HUES6 (cell line): Measurements from ENCODE around the gene RANGAP1.
"Not testable (repeated sequence)": the region's sequence is repeated elsewhere in the genome, so short reads cannot be mapped to it uniquely, and the experiment has no call there.

ENCODE experiments used
- H3K27ac ChIP-seq: 2 replicates; pipeline ENCODE4 v1.7.0; 2013; ENCODE audit warnings: low read depth, mild to moderate bottlenecking, low read length, inconsistent platforms
- H3K27me3 ChIP-seq: 2 replicates; pipeline ENCODE4 v1.6.1; 2013; ENCODE audit warnings: low read length; ENCODE audit not compliant: control insufficient read depth, insufficient read depth
- H3K36me3 ChIP-seq: 2 replicates; pipeline ENCODE4 v1.6.1; 2013; ENCODE audit warnings: low read length; ENCODE audit not compliant: control insufficient read depth, insufficient read depth
- H3K4me1 ChIP-seq: 2 replicates; pipeline ENCODE4 v1.6.1; 2013; ENCODE audit warnings: low read length; ENCODE audit not compliant: control insufficient read depth, insufficient read depth
- H3K4me3 ChIP-seq: 2 replicates; pipeline ENCODE4 v1.5.1; 2013; ENCODE audit warnings: low read depth, low read length
- H3K9ac ChIP-seq: one replicate; pipeline ENCODE4 v1.6.1; 2013; ENCODE audit warnings: mild to moderate bottlenecking, low read length
- H3K9me3 ChIP-seq: 2 replicates; pipeline ENCODE4 v1.6.1; 2013; ENCODE audit warnings: low read depth, low read length; ENCODE audit not compliant: control insufficient read depth, insufficient read depth

RANGAP1 gene

DNA sequence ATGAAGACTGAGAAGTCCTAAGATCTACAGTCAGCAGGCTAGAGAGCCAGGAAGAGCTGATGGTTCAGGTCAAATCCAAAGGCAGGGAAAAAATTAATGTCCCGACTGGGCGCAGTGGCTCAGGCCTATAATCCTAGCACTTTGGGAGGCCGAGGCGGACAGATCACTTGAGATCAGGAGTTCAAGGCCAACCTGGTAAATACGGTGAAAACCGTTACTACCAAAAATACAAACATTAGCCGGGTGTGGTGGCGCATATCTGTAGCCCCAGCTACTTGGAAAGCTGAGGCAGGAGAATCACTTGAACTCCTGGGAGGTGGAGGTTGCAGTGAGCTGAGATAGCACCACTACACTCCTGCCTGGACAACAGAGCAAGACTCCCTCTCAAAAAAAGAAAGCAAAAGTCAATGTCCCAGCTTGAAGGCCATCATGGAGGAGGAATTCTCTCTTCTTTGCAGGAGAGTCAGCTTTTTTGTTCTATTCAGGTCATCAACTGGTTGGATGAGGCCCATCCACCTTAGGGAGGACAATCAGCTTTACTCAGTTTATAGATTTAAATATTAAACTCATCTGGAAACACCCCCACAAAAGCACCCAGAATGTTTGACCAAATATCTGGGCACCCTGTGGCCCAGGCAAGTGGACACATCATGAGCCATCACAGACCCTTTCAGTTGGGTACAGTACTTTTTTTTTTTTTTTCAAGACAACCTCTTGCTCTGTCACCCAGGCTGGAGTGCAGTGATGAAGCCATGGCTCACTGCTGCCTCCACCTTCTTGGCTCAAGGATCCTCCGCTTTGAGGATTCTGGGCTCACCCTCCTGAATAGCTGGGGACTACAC is 11.1 kb upstream of the RANGAP1 start:
- Histone ChIP-seq H3K9ac (no peak overlapping the region), H3K27me3 (no peaks in the 10 kb centered on the region), H3K27ac (no peak overlapping the region), H3K4me1 (peaks cover 4% of the 10 kb centered on the region), H3K36me3 (no peaks in the 10 kb centered on the region), H3K4me3 (no peak overlapping the region), H3K9me3 (0 out of 2 replicates have a peak, but pooled peaks cover 4% of the 10 kb centered on the region)

DNA sequence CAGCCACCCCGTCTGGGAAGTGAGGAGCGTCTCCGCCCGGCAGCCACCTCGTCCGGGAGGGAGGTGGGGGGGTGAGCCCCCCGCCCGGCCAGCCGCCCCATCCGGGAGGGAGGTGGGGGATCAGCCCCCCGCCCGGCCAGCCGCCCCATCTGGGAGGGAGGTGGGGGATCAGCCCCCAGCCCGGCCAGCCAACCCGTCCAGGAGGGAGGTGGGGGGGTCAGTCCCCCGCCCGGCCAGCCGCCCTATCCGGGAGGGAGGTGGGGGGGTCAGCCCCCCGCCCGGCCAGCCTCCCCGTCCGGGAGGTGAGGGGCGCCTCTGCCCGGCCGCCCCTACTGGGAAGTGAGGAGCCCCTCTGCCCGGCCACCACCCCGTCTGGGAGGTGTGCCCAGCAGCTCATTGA is 8.8 kb upstream of the RANGAP1 start:
- H3K36me3 ChIP-seq, H3K9me3 ChIP-seq, H3K27me3 ChIP-seq, H3K4me3 ChIP-seq, H3K27ac ChIP-seq, H3K9ac ChIP-seq: not testable (repeated sequence)
- peaks cover 11% of the 10 kb centered on the region for H3K4me1 ChIP-seq

DNA sequence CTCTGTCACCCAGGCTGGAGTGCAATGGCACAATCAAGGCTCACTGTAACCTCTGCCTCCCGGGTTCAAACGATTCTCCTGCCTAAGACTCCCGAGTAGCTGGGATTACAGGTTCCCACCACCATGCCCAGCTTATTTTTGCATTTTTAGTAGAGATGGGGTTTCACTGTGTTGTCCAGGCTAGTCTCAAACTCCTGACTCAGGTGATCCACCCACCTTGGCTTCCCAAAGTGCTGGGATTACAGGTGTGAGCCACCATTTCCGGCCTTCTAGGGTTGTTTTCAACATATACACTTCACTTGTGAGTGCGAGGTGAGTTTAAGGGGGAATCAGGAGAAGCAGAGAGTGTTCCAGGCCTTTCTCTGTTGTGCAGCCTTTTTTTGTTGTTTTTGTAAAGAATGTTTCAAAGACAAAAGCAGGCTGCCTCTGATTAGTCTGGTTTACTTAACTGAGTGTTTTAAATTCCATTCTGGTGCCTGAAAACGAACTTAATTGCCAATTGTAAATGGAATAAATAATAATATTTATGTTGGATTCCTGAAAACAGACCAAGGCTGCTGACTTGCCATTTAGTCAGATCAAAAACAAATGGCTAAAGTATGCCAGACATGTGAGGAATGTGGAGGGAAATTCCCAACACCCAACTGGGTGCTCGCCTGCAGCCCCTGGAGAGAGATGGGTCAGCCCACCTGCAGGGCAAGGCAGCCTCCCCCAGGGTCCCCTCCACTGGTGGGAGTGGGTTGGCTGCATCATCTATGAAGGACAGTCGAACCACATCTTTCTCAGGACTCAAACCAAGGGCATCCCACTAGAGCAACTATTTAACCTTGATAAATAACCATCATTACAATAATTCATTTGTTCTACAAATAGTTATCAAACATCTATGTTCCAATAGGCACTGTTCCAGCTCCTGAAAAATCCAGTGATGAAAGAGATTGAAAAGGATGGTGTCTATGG is 4.6 kb upstream of the RANGAP1 start:
- peak overlapping the region; percentile 52 for H3K9ac ChIP-seq
- H3K27me3 ChIP-seq = no peaks in the 10 kb centered on the region
- peaks cover 26% of the 10 kb centered on the region for H3K4me1 ChIP-seq
- H3K27ac ChIP-seq = peak overlapping the region; percentile 84
- 0 out of 2 replicates have a peak, but pooled peaks cover 4% of the 10 kb centered on the region for H3K9me3 ChIP-seq
- H3K36me3 ChIP-seq = no peaks in the 10 kb centered on the region
- no peak overlapping the region for H3K4me3 ChIP-seq

DNA sequence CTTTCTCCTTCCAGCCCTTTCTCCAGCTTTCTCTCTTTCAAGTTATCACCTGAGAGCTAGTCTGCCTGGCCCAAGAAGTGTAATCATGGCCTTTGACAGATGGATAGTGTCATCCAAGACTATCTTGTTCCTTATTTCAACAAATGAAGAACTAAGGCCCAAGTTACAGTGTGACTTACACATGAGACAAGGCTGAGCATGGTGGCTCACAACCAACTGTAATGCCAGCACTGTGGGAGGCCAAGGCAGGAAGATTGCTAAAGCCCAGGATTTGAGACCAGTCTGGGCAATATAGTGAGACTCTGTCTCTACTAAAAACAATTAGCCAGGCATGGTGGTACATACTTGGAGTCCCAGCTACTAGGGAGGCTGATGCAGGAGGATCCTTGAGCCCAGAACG is 3.7 kb upstream of the RANGAP1 start:
- Histone ChIP-seq H3K9me3 (0 out of 2 replicates have a peak, but pooled peaks cover 4% of the 10 kb centered on the region), H3K27me3 (no peaks in the 10 kb centered on the region), H3K4me1 (peaks cover 32% of the 10 kb centered on the region), H3K4me3 (no peak overlapping the region), H3K9ac (peak overlapping the region; percentile 13), H3K27ac (peak overlapping the region; percentile 89; the same call in 1 of the 2 replicates), H3K36me3 (peaks cover 3% of the 10 kb centered on the region)

DNA sequence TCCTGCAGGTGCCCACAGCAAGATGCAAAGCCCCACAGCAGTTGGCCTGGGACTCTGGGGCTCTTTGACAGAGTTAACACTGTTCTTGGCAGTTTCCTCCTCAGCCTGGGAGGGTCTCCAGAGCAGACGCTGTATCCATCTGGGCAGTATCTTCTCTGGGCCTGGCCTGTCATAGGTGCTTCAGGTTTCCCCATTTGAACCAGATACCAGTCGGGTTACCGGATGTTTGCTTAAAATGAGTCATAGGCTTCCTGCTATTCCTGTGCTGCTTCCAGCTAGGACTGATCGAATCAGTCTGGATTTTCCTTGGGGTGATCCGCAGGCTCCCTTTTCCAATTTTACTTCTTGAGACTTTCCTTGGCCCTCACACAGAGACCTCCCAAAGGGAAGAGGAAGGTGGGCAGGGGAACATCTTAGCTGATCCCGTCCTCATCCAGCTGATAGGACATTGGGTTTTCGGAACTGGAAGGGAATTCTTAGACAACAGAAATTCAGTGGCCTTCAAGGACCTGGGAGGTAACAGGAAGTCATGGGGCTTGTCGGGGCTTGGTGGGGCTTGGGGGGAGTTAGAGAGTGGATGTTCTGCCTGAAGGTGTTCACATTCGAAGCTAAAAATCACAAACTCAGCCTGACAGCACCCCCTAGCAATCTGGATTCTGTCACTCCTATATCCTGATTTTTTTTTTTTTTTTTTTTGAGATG is 2.4 kb upstream of the RANGAP1 start:
- Histone ChIP-seq H3K27me3 (no peaks in the 10 kb centered on the region), H3K36me3 (peaks cover 12% of the 10 kb centered on the region), H3K27ac (peak overlapping the region; percentile 96), H3K4me3 (peak overlapping the region; percentile 40; the same call in 1 of the 2 replicates), H3K4me1 (peaks cover 38% of the 10 kb centered on the region), H3K9me3 (no peaks in the 10 kb centered on the region), H3K9ac (peak overlapping the region; percentile 84)

DNA sequence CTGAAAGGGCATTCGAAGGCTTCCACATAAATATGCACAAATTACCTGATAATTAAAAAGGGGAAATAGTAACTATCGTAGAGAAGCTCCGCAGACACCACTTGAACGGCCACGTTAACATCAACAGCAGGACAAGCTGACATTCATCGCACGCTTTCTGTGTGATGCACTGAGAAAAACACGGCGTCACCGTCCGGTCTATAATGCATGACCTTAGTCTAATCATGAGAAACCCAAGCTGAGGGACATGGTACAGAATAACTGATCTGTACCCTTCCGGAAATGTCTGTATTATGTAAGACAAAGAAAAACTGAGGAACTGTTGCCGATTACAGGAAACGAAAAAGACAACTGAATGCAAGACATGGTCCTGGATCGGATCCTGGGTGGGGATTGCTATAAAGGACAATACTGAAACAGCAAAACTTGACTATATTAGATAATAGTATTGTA is 678 bp upstream of the RANGAP1 start:
- no peaks in the 10 kb centered on the region for H3K9me3 ChIP-seq
- H3K4me1 ChIP-seq = peaks cover 39% of the 10 kb centered on the region
- peak overlapping the region; percentile 2; the same call in 1 of the 2 replicates for H3K27ac ChIP-seq
- peak overlapping the region; percentile 32 for H3K9ac ChIP-seq
- peak overlapping the region; percentile 56 for H3K4me3 ChIP-seq
- H3K27me3 ChIP-seq = no peaks in the 10 kb centered on the region
- H3K36me3 ChIP-seq = peaks cover 26% of the 10 kb centered on the region

DNA sequence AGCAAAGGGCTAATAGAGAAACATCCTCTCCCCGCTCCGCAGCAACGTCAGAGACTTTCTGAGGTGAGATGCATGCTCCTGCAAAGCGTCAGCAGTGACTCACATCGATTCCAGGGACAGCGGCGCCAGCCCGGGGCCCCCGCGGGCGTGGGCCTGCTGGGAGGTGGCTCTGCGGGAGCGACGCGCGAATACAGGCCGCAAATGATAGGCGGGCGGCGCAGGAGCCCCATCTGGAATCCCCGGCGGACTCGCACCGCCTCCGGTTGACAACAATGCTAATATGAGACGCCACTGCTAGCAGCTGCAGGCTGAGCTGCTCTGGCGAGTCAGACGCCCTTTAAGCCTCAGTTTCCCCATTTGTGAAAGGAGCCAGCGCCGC is 557 bp downstream of the RANGAP1 start:
- Histone ChIP-seq H3K4me3 (peak overlapping the region; percentile 85), H3K4me1 (peaks cover 32% of the 10 kb centered on the region), H3K9me3 (no peaks in the 10 kb centered on the region), H3K9ac (peak overlapping the region; percentile 91), H3K27me3 (no peaks in the 10 kb centered on the region), H3K36me3 (peaks cover 38% of the 10 kb centered on the region), H3K27ac (peak overlapping the region; percentile 86; the same call in 1 of the 2 replicates)

DNA sequence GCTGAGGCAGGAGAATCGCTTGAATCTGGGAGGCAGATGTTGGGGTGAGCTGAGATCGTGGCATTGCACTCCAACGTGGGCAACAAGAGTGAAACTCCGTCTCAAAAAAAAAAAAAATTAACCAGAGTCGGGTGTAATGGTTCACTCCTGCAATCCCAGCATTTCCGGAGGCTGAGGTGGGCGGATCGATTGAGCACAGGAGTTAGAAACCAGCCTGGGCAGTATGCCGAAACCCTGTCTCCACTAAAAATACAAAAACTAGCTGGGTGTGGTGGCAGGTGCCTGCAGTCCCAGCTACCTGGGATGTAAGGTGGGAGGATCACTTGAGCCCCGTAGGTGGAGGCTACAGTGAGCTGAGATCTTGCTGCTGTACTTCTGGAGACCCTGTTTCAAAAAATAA is 1.5 kb downstream of the RANGAP1 start:
- Histone ChIP-seq H3K9ac (peak overlapping the region; percentile 91), H3K27ac (no peak overlapping the region), H3K27me3 (no peaks in the 10 kb centered on the region), H3K4me3 (peak overlapping the region; percentile 85), H3K4me1 (peaks cover 24% of the 10 kb centered on the region), H3K9me3 (no peaks in the 10 kb centered on the region), H3K36me3 (peaks cover 48% of the 10 kb centered on the region)

DNA sequence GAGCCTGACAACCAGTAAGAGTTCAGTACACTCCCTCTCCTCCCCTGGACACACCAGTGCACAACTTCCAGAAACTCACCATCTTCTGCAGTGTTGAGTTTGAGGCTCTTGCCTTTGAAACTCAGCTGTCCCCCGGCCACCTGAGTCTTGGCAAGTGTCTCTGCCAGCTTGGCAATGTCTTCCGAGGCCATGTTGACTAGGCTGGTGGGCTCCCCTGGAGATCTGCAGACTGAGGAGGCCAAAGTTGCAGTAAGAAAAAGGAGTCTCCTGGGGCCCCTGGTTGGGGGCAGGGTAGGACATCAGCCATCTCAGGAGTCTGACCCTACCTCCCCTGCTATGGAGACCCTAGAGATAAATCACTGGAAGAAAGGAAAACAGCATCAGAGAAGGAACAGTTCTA is 5.1 kb downstream of the RANGAP1 start:
- H3K9ac ChIP-seq = no peak overlapping the region
- no peak overlapping the region for H3K4me3 ChIP-seq
- H3K27ac ChIP-seq = no peak overlapping the region
- H3K36me3 ChIP-seq = peaks cover 81% of the 10 kb centered on the region
- H3K9me3 ChIP-seq = no peaks in the 10 kb centered on the region
- peaks cover 12% of the 10 kb centered on the region; the same call in 1 of the 2 replicates for H3K4me1 ChIP-seq
- no peaks in the 10 kb centered on the region for H3K27me3 ChIP-seq

DNA sequence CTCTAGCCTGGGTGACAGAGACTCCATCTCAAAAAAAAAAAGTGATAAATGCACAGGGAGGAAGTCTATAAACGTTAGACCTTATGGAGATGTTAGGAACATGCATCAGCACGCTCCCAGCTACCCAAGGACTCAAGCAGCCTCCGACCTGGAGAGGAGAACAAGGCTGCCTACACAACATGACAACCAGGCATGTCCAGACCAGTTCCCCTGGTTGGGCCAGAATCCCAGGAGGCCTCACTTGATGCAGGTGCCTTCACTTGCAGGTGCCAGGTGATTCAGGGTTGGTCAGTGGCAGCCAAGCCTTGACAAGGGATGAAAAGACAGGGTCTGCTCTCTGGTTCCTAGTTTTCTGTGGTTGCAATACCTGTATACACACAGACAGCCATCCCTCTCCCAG is 5.9 kb downstream of the RANGAP1 start:
- H3K27ac ChIP-seq = peak overlapping the region; percentile 17; the same call in 1 of the 2 replicates
- no peaks in the 10 kb centered on the region for H3K27me3 ChIP-seq
- peaks cover 10% of the 10 kb centered on the region; the same call in 1 of the 2 replicates for H3K4me1 ChIP-seq
- peaks cover 87% of the 10 kb centered on the region for H3K36me3 ChIP-seq
- H3K9ac ChIP-seq = no peak overlapping the region
- no peak overlapping the region for H3K4me3 ChIP-seq
- H3K9me3 ChIP-seq = no peaks in the 10 kb centered on the region
